Ishikawa (cell line): Measurements from ENCODE around the gene CEMIP.

Experiments used
- CEBPB ChIP-seq: IDR thresholded peaks from 2 replicates; pipeline ENCODE4 v1.6.1; 2012
- CREB1 ChIP-seq: IDR thresholded peaks from 2 replicates; pipeline ENCODE4 v1.6.1; 2012; ENCODE audit warnings: low read depth
- EGR1 ChIP-seq: IDR thresholded peaks from 2 replicates; pipeline ENCODE4 v1.6.1; 2012
- EP300 ChIP-seq: IDR thresholded peaks from 2 replicates; pipeline ENCODE4 v1.6.1; 2012; ENCODE audit warnings: borderline replicate concordance
- FOXM1 ChIP-seq: IDR thresholded peaks from 2 replicates; pipeline ENCODE4 v1.6.1; 2012; ENCODE audit warnings: low read depth, borderline replicate concordance
- MAX ChIP-seq: IDR thresholded peaks from 2 replicates; pipeline ENCODE4 v1.6.1; 2012
- NFIC ChIP-seq: IDR thresholded peaks from 2 replicates; pipeline ENCODE4 v1.6.1; 2012
- RAD21 ChIP-seq: IDR thresholded peaks from 2 replicates; pipeline ENCODE4 v1.6.1; 2012; ENCODE audit warnings: low read depth
- REST ChIP-seq: IDR thresholded peaks from 2 replicates; pipeline ENCODE4 v1.6.1; 2012; ENCODE audit warnings: low read depth, mild to moderate bottlenecking
- TAF1 ChIP-seq: IDR thresholded peaks from 2 replicates; pipeline ENCODE4 v1.6.1; 2012; ENCODE audit warnings: low read depth, mild to moderate bottlenecking
- TCF12 ChIP-seq: IDR thresholded peaks from 2 replicates; pipeline ENCODE4 v1.6.1; 2012; ENCODE audit warnings: low read depth
- TEAD4 ChIP-seq: IDR thresholded peaks from 2 replicates; pipeline ENCODE4 v1.6.1; 2012
- USF1 ChIP-seq: IDR thresholded peaks from 2 replicates; pipeline ENCODE4 v1.6.1; 2012
- YY1 ChIP-seq: IDR thresholded peaks from 2 replicates; pipeline ENCODE4 v1.6.1; 2012; ENCODE audit warnings: low read depth
- ZBTB7A ChIP-seq: IDR thresholded peaks from 2 replicates; pipeline ENCODE4 v1.6.1; 2012; ENCODE audit warnings: low read depth

The CEMIP gene

DNA sequence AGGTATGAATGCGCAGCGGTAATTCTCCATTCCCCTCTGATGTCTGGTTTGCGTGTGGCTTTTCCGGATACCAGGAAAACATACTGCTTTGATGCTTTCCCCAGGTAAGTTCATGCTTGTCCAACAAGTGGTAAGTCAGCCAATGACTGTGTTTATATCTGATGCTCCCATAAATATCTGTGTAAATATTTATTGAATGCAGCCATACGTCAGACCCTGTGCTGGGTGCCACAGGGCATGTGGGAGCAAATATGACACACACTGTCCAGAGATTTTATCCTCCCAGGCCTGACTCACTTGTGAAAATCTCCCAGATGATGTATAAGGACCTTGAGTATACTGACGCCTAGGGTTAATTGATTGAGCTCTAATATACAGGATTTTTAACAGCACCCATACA lies 29.6 kb upstream of the CEMIP start:
- TF ChIP-seq TCF12, result no peak
- no peak for TF ChIP-seq CREB1
- TF ChIP-seq TAF1, result no peak
- no peak for TF ChIP-seq CEBPB
- no peak for TF ChIP-seq REST
- no peak for TF ChIP-seq EGR1
- no peak for TF ChIP-seq FOXM1
- TF ChIP-seq MAX, result no peak
- TF ChIP-seq YY1, result no peak
- no peak for TF ChIP-seq EP300
- no peak for TF ChIP-seq ZBTB7A

- TF ChIP-seq ZBTB7A (no peak), TEAD4 (no peak), USF1 (no peak), EP300 (no peak), CEBPB (no peak), FOXM1 (no peak), EGR1 (no peak), REST (no peak), YY1 (no peak), TAF1 (no peak), CREB1 (no peak), MAX (no peak), TCF12 (no peak), NFIC (no peak), RAD21 (no peak)
These were observed 28.6 kb upstream of the CEMIP start for GRCh38 chr15:80750575-80750974.

DNA sequence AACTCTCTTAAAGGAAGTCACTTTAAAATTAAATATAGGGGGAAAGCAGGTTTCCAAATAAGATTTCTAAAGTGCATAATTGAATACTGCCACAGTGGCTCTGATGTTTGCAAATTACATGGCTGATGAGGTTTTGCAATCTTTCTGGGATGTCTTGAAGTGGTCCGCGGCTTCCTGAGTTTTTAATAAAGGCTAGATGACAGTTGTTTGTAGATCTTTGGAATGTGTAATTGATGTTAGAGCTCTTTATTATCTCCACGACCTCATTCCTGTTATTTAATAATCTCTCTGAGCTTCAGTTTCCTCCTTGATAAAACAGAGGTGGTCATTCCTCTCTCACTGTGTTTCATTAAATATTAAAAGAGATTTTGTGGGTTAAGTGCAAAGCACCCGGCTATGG lies 27.0 kb upstream of the CEMIP start:
- TF ChIP-seq TCF12 (no peak), TEAD4 (no peak), FOXM1 (no peak), ZBTB7A (no peak), CEBPB (no peak), REST (no peak), EP300 (no peak), RAD21 (no peak), TAF1 (no peak), NFIC (no peak)

DNA sequence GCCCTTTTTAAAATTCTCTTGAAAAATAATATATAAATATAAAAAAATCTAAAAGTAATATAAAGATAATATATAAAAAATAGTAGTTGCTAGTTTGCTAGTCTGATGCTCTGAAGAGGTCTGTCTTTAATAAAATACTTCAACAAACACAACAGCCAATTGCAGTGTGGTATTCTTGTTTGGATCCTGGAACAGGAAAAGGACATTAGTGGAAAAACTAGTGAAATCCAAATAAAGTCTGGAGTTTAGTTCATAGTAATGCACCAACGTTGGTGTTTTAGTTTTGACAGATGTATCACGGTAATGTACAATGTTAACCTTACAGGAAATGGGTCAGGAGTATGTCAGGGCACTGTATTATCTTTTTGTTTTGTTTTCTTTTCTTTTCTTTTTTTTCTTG lies 26.0 kb upstream of the CEMIP start:
- TF ChIP-seq NFIC (no peak), TCF12 (no peak), TAF1 (no peak), EP300 (no peak), TEAD4 (no peak)

- TF ChIP-seq TAF1 (no peak), NFIC (no peak), EGR1 (no peak), ZBTB7A (no peak), TCF12 (no peak), TEAD4 (no peak), REST (no peak), MAX (no peak), CEBPB (no peak), CREB1 (no peak), YY1 (no peak), FOXM1 (no peak), USF1 (no peak), EP300 (no peak)
These were observed 25.2 kb upstream of the CEMIP start for GRCh38 chr15:80754014-80754413.
